Type B pancreatic cell (in vitro differentiated cells): ENCODE data around the gene MIOS. TPM values are rescaled to one million over a fixed set of nuclear protein-coding genes. Genes with fewer than 3 reads are reported as not detected.

Source experiments
- DNase-seq: peaks from one replicate; pipeline ENCODE4 v3.0.0; 2021; ENCODE audit warnings: mixed read lengths; ENCODE audit not compliant: unreplicated experiment; ENCODE audit errors: extremely low spot score
- H3K27ac Mint-ChIP-seq: 2 replicates; pipeline ENCODE4 v1.8.0; 2021; ENCODE audit warnings: mild to moderate bottlenecking, mixed read lengths
- H3K27me3 Mint-ChIP-seq: 2 replicates; pipeline ENCODE4 v1.8.0; 2021; ENCODE audit warnings: mixed read lengths
- H3K36me3 Mint-ChIP-seq: 2 replicates; pipeline ENCODE4 v1.8.0; 2021; ENCODE audit warnings: mixed read lengths
- H3K4me1 Mint-ChIP-seq: one replicate; pipeline ENCODE4 v1.8.0; 2021; ENCODE audit warnings: mixed read lengths; ENCODE audit not compliant: unreplicated experiment
- H3K4me3 Mint-ChIP-seq: 2 replicates; pipeline ENCODE4 v1.8.0; 2021; ENCODE audit warnings: mild to moderate bottlenecking, mixed read lengths
- H3K9me3 Mint-ChIP-seq: 2 replicates; pipeline ENCODE4 v1.8.0; 2021; ENCODE audit warnings: mixed read lengths
- CTCF ChIP-seq: fragments of 200-600 bp; sonication (generic); conservative IDR thresholded peaks from 2 replicates; pipeline ENCODE4 v1.5.0; 2021; ENCODE audit warnings: antibody characterized with exemption, mild to moderate bottlenecking
- long read RNA-seq: library from polyadenylated mRNA; unstranded; transcript quantifications from one replicate; pipeline ENCODE4 v2.0.0, GENCODE V29; 2020
- total RNA-seq: library from RNA; stranded (reverse); gene quantifications from 2 replicates; pipeline ENCODE4 v1.2.1, GENCODE V29; 2021; ENCODE audit warnings: low replicate concordance

The MIOS gene
- total RNA-seq: 43.6 and 49.9 TPM in 2 replicates
- long read RNA-seq, transcript MIOS-202 (12 exons, 3,095 nt): major isoform, 11 of 39 reads
- long read RNA-seq, partial matches to known transcripts: 13 of 39 reads
- long read RNA-seq, other reads (novel, unspliced or antisense): 9 of 39 reads

GRCh38 chr7:7566651-7567611 lies at the start of gene MIOS:
Gene MIOS (plus strand): TSS chr7:7566884. CDS start chr7:7572476, 5,592 bp downstream.
- Mint-ChIP-seq H3K36me3 (peaks cover 25% of the 10 kb centered on the region), H3K9me3 (peaks cover 6% of the 10 kb centered on the region), H3K4me3 (peak within 1 kb of the TSS; percentile 88), H3K27ac (peak within 1 kb of the TSS; percentile 90), H3K27me3 (no peaks in the 10 kb centered on the region), H3K4me1 (peaks cover 25% of the 10 kb centered on the region)
- TF ChIP-seq CTCF: no peak
- peak; percentile 86 for DNase-seq

- H3K36me3 Mint-ChIP-seq: no peaks in the 10 kb centered on the region
- no peaks in the 10 kb centered on the region for H3K9me3 Mint-ChIP-seq
- H3K4me3 Mint-ChIP-seq: peak overlapping the region; percentile 20
- H3K27me3 Mint-ChIP-seq: no peaks in the 10 kb centered on the region
- peaks cover 40% of the 10 kb centered on the region for H3K4me1 Mint-ChIP-seq
- no peak for DNase-seq
- TF ChIP-seq CTCF: no peak
- H3K27ac Mint-ChIP-seq: peak overlapping the region; percentile 64
Measured at GRCh38 chr7:7517754-7518153, 48.9 kb upstream of the MIOS start.

GRCh38 chr7:7519056-7519455 lies 47.6 kb upstream of the MIOS start:
- TF ChIP-seq CTCF: no peak

GRCh38 chr7:7519528-7519927 lies 47.2 kb upstream of the MIOS start:
- no peaks in the 10 kb centered on the region for H3K36me3 Mint-ChIP-seq
- H3K27ac Mint-ChIP-seq: no peak overlapping the region

More at GRCh38 chr7:7519056-7519455, 47.6 kb upstream of the MIOS start:
- Mint-ChIP-seq H3K27ac (no peak overlapping the region), H3K27me3 (no peaks in the 10 kb centered on the region), H3K36me3 (no peaks in the 10 kb centered on the region), H3K4me1 (peaks cover 31% of the 10 kb centered on the region), H3K4me3 (no peak overlapping the region), H3K9me3 (no peaks in the 10 kb centered on the region)
- DNase-seq: no peak

GRCh38 chr7:7521259-7521658 lies 45.4 kb upstream of the MIOS start:
- Mint-ChIP-seq H3K27ac (no peak overlapping the region), H3K27me3 (no peaks in the 10 kb centered on the region), H3K9me3 (peaks cover 3% of the 10 kb centered on the region), H3K4me1 (peaks cover 13% of the 10 kb centered on the region), H3K36me3 (no peaks in the 10 kb centered on the region), H3K4me3 (no peak overlapping the region)
- DNase-seq: no peak
- TF ChIP-seq CTCF: no peak

More at GRCh38 chr7:7519528-7519927, 47.2 kb upstream of the MIOS start:
- TF ChIP-seq CTCF: no peak
- no peak for DNase-seq
- Mint-ChIP-seq H3K9me3 (no peaks in the 10 kb centered on the region), H3K4me1 (peaks cover 26% of the 10 kb centered on the region), H3K27me3 (no peaks in the 10 kb centered on the region), H3K4me3 (no peak overlapping the region)
